H1 (cell line): ENCODE measurements around the gene ANXA2.
"Not testable (repeated sequence)": the region's sequence is repeated elsewhere in the genome, so short reads cannot be mapped to it uniquely, and the experiment has no call there.

ENCODE experiments used
- BRCA1 ChIP-seq: IDR thresholded peaks from 2 replicates; pipeline ENCODE4 v1.6.1; 2012; ENCODE audit warnings: low read depth, low read length, improper control_type of control experiment
- CBX8 ChIP-seq: fragments of 300-800, 300-1000 bp; sonication (generic); IDR thresholded peaks from 2 replicates; pipeline ENCODE4 v1.7.1; 2016; ENCODE audit warnings: low read depth, low read length, borderline replicate concordance
- CTCF ChIP-seq, 3 experiments: IDR thresholded peaks; 1 replicate in 2 of 3; 2 replicates in 1 of 3; pipeline versions ENCODE4 v1.5.1 to v1.6.1; 2011; ENCODE audit warnings: low read length in 3 of 3, mild to moderate bottlenecking in 3 of 3, inconsistent platforms in 2 of 3, low read depth in 1 of 3, moderate library complexity in 1 of 3; ENCODE audit not compliant: insufficient read depth in 1 of 3; ENCODE audit errors: control extremely low read depth in 1 of 3
- EGR1 ChIP-seq: IDR thresholded peaks from 2 replicates; pipeline ENCODE4 v1.6.1; 2011; ENCODE audit warnings: low read depth, low read length, borderline replicate concordance
- EP300 ChIP-seq, 2 experiments: IDR thresholded peaks; 1 replicate in 1 of 2; 2 replicates in 1 of 2; pipeline ENCODE4 v1.6.1; 2011 to 2012; ENCODE audit warnings: low read depth in 2 of 2, low read length in 2 of 2, mild to moderate bottlenecking in 2 of 2, borderline replicate concordance in 1 of 2, inconsistent platforms in 1 of 2, moderate library complexity in 1 of 2
- EZH2 ChIP-seq: fragments of 200-600 bp; sonication (generic); IDR thresholded peaks from 2 replicates; pipeline ENCODE4 v1.7.1; 2012; ENCODE audit warnings: low read depth, mild to moderate bottlenecking, moderate library complexity, low read length, inconsistent platforms; ENCODE audit not compliant: severe bottlenecking
- GTF2F1 ChIP-seq: IDR thresholded peaks from 2 replicates; pipeline ENCODE4 v1.6.1; 2012; ENCODE audit warnings: low read depth, low read length, improper control_type of control experiment, borderline replicate concordance
- RFX5 ChIP-seq: IDR thresholded peaks from 2 replicates; pipeline ENCODE4 v1.6.1; 2011; ENCODE audit warnings: low read depth, low read length, improper control_type of control experiment, borderline replicate concordance
- SP1 ChIP-seq: IDR thresholded peaks from 2 replicates; pipeline ENCODE4 v1.6.1; 2011; ENCODE audit warnings: low read depth, low read length
- SUZ12 ChIP-seq: fragments of 200-600 bp; sonication (generic); IDR thresholded peaks from 2 replicates; pipeline ENCODE4 v1.6.1; 2012; ENCODE audit warnings: mild to moderate bottlenecking, inconsistent platforms, low read length, moderate library complexity, mixed read lengths
- TAF1 ChIP-seq: IDR thresholded peaks from 2 replicates; pipeline ENCODE4 v1.6.1; 2011; ENCODE audit warnings: mild to moderate bottlenecking, low read depth, low read length

DNA sequence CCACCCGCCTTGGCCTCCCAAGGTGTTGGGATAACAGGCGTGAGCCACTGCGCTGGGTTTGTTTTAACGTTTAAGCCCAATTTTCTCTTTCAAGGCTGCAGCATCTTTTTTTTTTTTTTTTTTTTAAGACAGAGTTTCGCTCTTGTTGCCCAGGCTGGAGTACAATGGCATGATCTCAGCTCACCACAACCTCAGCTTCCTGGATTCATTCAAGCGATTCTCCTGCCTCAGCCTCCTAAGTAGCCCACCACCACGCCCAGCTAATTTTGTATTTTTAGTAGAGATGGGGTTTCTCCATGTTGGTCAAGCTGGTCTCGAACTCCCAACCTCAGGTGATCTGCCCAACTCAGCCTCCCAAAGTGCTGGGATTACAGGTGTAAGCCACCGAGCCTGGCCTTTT is 12.6 kb upstream of the ANXA2 start:
- not testable (repeated sequence) for TF ChIP-seq EZH2; EGR1; TAF1; SP1; CTCF (IDR thresholded peaks at IDR 0.05; ENCODE audit: control extremely low read depth in 1 of 3, insufficient read depth in 1 of 3, low read depth in 1 of 3, low read length in 3 of 3); EP300 (IDR thresholded peaks at IDR 0.05; ENCODE audit: borderline replicate concordance in 1 of 2, low read depth in 2 of 2, low read length in 2 of 2); GTF2F1; SUZ12; RFX5; CBX8; BRCA1
